CD4-positive, alpha-beta T cell treated with Interleukin-6 at 100 ng/mL for 8 hours (primary cell): ENCODE data around the gene SHFL.
A peak's percentile ranks its signal among the peaks of the same experiment; 100 is the strongest.

ENCODE experiments used
- DNase-seq: peaks from one replicate; pipeline ENCODE4 v3.0.0-alpha.2; 2020; ENCODE audit warnings: mixed read lengths, low spot score

SHFL gene

DNA sequence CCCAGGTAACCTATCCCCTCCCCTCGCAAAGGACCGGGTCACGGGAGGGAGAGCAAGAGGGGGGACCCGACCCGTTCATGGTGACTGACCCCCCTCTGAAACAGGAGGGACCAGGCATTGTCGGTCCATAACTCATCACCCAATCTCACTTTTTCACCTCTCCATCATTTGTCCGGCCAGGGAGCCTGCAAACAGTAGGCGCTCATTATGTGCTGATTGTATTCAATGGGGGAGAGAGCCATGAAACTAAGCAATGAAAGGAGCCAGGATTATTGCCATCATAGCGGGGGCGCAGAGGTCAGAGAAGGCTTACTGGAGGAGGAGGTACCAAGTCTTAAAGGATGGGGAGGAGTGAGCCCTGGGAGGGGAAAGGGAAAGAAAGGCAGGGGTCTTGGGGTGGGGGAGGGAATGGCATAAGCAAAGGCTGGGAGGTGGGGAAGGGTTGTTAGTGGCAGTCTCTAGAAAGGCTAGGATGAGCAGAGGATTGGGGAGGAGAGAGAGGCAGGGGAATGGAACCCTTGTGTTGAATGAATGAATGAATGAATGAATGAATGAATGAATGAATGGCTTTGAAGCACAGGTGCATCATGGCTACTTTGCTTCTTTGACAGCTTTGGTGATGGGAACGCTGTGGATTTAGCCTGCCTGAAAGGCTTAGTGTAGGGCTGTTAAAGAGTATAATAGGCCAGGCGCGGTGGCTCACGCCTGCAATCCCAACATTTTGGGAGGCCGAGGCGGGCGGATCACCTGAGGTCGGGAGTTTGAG, 1.4 kb downstream of the SHFL start:
- DNase-seq = no peak

DNA sequence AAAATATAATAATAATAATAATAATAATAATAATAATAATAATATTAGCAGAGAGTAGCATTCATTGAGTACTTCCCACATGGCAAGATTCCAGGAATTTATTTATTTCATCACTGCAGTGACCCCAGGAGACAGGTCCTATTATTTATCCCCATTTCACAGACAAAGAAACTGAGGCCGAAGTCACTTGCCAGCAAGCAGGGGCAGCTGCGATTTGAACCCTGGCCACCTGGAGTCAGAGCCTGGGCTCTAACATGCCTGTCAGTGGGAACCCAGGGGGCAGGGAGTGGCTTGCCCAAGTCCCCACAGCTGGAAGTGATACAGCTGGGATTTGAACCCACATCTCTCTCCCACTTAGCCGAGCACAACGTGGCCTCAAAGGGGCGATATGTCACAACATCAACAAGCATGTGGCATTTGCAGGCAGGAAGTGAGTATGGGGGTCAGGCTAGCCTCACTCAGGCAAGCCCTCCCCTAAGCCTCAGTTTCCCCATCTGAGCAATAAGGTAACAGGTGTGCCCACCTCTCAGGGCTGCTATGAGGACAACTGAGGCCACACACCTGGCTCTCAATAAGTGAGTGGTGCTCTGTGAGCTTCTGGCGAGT, 2.9 kb downstream of the SHFL start:
- DNase-seq = no peak

DNA sequence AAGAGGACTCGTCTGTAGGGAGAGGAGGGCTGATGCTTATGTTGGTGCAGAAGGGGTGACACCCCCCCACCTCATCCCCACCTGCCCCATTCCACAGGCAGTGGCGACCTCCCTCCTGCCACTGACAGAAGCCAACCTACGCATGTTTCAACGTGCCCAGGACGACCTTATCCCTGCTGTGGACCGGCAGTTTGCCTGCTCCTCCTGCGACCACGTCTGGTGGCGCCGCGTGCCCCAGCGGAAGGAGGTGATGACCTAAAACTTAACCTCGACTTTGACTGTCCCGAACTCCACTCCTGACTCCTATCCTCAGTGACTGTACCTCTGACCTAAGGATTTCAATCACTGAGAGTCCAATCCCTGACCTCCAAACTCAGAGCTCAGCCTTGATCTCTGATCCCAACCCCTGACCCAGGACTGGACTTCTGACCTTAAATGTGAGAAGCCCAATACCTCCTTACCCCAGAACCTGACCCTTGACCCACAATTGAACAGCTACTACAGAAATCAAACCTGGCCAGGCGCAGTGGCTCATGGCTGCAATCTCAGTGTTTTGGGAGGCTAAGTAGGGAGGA, 3.8 kb downstream of the SHFL start:
- no peak for DNase-seq

DNA sequence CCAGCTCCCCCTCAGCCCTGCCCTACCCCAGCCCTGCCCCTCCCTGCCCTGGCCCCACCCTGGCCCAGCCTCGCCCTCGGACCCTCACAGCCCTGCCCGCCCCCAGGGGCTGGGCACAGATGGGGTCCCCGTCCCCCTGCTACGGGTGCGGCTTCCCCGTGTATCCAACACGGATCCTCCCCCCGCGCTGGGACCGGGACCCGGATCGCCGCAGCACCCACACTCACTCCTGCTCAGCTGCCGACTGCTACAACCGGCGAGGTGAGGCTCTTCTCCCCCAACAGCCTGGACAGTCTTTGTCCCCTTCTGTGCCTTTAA, 5.2 kb downstream of the SHFL start:
- DNase-seq = no peak

DNA sequence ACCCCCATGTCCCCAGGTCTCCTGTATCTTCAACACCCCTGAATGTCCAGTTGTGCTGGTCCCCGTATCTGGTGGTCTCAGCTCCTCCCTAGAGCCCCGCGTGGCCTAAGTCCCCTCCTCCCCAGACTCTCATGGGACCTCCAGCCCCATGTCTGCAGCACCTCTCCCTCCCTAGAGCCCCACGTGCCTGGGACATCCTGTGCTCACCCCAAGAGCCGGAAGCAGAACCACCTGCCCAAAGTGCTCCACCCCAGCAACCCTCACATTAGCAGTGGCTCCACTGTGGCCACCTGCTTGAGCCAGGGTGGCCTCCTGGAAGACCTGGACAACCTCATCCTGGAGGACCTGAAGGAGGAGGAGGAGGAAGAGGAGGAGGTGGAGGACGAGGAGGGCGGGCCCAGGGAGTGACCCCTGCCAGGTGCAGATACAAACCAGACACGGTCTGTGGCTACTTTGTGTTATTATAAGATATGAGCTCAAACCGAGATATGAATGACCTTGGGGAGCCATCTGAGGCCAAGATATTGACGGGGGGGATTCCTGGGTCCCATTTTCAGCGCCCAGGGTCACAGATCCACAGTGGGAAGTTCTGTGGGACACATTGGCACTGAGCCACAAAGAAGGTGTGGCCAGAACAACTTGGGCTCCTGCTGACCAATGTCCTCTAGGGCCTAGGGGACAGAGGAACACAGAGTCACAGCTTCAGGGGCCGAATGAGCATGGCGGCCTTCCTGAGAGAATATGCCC, 6.0 kb downstream of the SHFL start:
- no peak for DNase-seq

DNA sequence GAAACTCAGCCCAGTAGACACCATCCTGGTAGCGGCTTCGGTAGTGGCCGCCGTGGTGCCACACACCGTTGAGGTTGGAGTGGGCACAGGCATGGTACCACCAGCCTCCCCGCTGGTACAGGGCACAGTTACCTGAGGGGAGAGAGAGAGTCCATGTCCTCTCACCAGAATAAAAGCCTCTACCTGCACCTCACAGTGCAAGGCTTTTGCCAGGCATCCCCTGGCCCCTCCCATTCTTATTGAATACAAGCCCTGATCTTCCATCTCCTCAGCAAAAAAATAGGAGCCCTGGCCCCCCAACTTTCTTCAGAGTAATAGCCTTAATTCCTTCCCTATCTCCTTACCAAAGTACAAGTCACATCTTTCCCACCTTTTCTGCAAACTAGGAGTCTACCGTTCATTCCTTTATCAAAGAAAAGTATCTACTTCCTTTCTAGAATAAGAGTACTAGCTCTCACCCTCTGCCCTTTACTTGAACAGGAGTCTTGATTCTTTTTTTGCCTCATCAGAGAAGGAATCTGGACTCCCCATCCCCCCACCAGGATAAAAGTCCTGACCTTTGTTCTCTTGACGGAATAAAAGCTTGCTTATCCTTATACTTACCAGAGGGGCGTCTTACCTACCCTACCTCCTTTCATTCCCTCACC, 6.7 kb downstream of the SHFL start:
- DNase-seq = no peak

DNA sequence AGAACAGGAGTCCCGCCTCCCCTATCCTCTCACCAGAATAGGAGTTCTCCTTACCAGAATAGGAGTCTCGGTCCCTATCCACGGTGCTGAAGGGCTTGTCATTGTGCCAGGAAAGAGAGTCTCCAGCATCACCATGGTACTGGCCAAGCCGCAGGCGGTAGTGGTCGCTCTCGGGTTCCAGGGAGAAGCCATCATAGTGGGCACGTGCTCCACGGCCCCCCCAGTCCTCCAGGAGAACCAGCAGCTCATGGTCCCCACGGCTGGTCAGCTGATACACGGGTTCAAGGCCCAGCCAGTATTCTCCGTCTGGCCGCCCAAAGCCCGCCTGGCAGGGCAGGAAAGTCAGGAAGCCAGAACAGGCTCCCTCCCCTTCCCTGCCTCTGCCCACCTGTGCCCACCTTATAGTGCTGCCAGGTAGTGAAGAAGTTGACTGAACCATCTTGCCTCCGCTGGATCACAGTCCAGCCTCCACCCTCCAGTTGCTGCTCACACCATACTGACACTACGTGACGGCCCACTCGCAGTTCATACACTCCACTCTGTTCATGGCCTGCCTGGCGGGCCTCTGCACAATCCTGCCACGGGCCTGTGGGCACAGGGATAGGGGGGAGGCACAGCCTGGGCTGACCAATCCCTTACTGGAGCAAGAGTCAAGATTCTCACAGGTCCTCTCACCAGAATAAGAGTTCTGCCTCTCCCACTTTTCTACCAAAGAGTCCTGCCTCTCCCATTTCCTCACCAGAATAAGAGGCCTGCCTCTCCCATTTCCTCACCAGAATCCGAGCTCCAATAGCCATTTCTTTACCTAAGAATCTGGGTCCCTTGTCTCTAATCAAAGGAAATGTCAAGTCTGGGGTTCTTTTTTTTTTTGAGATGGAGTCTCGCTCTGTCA, 7.4 kb downstream of the SHFL start:
- no peak for DNase-seq

DNA sequence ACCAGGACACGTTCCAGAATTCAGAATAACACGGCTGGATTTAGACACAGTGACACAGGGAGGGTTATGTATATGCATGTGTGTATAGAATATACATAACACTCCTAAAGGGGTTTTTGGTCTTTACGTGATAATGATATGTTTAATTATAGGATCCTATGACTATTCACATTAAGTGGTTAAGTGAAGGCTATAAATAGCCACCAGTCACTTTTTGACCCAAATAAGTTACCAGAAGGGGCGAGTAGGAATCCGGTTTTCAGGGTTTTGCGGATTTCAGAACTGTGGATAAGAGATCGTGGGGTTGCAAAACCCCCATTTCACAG, 9.5 kb downstream of the SHFL start:
- no peak for DNase-seq

DNA sequence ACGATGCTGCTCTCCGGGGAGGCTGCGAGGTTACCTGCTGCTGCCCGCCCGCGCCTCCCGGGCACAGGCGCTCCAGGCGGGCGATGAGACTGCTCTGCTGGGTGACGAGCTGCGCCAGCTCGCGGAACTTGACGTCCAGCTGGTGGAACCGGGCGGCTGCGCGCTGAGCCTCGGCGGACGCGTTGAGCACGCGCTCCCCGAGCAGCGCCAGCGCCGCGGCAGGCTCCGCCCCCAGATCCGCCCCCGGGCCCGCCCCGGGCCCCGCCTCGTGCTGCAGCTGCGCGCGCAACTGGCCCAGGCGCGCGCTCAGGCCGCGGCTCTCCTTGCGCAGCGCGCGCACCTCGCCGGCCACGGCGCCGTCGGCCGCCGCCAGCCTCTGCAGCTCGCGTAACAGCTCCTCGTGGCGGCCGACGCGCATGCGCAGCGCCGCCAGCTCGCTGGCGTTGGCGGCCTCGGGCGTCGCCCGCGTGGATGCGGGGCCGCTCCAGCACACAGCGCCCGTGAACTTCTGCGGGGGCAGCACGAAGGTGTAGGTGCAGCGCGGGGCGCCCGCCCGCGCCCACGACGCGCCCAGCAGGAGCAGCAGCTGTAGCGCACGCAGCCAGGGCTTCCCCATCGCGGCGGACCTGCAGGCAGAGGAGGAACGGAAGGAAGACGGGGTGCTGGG, 10.0 kb downstream of the SHFL start:
- peak; percentile 90 for DNase-seq

DNA sequence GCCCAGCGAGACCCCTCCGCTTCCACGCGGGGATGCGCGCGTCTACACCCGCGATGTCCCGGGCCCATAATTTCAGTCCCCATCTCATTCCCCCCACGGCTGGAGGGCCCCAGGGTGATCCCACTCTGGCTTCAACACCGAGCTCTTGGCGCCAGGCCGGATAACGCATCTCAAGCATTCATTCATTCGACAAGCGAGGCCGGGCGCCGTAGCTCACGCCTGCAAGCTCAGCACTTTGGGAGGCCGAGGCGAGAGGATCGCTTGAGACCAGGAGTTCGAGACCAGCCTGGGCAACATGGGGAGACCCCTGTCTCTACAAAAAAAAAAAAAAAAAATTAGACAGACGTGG, 10.5 kb downstream of the SHFL start:
- DNase-seq = no peak

DNA sequence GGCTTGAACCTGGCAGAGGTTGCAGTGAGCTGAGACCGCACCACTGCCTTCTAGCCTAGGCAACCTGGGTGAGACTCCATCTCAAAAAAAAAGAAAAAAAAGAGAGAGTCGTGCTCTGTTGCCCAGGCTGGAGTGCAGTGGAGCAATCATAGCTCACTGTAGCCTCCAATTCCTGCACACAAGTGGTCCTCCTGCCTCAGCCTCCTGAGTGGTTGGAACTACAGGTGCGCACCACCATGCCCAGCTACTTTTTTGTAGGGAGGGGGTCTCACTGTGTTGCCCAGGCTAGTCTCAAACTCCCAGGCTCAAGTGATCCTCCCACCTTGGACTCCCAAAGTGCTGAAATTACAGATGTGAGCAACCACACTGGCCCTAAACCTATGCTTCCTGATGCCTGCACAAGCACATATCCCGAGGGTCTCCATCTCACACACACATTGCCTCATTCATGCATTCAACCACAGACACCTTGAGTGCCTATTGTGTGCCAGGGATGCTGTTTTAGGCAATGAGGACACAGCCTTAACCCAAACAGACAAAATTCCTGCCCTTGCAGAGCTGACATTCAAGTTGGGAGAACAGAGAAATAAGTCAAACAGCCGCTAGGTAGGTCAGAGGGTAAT, 14.2 kb downstream of the SHFL start:
- no peak for DNase-seq

DNA sequence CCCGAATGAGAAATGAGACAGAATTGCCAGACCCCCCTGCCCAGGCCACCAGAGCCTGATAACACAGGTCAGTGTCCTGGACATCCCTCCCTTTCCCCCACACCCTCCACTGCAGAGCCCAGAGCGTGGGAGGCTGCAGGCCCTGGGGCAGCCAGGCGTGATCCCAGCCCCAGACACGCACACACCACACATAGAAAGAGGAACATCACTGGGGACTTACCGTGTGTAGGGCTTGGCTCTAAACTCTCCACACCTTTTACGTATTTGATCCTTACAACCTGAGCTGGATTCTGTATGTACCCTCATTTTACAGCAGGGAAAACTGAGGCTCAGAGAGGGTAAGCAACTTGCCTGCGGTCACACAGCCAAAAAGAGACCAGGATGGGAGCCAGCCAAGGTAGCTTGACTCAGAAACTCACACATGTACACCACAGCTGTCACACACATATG, 16.7 kb downstream of the SHFL start:
- DNase-seq = no peak

DNA sequence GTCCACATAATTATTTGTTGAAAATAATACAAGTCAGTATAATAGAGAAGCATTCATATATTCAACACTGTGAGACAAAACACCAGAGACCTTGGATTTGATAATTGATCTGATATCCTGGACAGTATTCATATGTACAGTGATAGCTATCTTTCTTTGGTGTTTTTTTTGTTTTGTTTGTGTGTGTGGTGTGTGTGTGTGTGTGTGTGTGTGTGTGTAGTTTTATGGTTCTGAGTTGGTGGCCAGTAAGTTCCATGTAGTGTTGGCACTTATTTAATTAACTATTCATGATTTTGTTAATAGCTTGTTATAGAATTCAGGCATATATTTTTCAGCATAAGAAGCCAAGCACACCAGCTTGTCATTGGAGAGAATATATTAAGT, 18.0 kb downstream of the SHFL start:
- no peak for DNase-seq

DNA sequence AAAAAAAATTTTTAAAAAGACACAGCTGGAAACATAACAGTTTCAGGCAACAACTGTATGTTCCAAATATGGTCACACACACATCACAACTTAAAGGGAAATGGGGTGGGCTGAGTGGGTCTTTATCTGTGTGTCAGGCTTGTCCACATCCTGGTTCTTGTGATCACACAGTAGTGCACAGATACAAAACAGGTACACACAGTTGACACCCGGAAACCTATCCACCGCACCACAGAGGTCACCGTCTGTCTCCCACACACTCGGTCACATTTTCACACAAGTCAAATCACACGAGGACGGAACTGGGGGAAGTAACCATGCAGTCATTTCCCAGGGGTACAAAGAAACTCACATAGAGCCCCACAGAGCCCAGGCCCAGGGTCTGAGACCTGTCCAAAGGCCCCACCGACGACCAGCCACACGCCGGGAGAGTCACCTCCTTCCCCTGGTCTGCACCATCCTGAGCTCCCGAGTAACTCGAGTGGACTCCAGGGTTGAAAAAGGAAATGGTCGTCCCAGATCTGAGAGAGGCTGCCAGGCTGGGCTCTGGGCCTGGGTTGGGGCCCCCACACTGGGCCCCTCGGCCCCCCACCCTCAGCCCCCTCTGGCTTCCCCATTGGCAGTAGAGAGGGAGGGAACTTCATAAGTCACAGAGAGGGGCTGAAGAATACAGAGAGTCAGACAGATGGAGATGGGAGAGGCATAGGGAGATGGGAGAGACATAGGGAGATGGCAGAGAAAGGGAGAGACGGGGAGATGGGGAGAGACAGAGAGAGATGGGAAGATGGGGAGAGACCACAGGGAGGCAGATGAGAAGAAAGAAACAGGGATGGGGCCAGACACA, 18.8 kb downstream of the SHFL start:
- DNase-seq = peak; percentile 90

DNA sequence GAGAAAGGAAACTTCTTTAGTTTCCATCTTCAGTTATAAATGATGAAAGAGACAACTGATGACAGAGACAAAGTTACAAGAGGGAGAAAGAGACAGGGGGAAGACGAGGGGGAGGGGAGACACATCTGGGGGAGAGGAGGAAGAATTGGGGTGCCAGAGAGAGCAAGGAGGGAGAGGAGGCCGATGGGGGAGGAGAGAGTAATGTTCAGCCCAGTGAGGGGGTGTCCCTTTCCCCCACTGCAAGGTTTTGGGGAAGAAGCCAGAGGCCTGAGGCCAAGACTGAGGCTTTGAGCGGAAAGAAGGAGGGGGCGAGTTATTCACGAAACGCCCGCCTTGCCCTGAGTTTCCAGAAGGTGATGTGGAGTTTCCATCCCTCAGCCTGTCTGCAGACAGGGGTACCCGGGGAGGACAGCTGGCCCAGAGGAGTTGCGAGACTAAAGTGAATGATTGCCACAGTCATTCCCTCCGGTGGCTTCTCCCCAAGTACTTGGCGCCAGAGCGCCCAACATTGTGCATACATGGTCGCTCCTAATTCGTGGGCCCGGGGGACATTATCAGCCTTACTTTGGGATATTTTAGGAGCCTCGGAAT, 19.5 kb downstream of the SHFL start:
- peak; percentile 22 for DNase-seq

DNA sequence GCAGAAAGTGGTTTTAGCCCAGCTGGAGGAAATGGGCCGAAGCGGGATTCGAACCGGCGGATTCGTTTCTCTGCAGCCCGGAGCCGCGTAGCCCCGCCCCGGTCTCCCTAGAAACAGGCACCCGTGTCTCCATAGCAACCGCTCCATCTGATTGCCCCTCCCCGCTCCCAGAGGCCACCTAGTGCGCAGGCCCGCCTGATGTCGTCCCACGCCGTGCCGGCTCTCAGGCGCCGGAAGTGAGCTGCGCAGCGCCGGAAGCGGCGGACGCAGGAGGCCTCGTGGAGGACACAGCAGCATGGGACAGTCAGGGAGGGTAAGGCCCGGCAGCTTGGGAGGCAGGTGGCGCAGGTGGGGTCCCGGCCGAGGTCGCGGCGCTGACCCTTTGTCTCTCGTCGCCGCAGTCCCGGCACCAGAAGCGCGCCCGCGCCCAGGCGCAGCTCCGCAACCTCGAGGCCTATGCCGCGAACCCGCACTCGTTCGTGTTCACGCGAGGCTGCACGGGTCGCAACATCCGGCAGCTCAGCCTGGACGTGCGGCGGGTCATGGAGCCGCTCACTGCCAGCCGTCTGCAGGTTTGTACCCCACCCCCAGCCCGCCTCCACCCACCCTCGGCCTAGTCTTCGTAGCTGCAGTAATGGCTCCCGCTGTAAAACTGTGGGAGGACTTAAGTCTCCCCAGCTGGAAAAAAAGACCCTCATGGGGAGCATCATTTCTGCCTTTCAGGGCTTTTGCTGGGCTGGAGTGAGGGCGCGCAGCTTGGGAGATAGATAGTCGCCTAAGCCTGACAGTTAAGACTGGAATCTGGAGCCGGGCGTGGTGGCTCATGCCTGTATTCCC, 20.2 kb downstream of the SHFL start, which contains the start of gene PPAN:
TSS of gene PPAN (plus strand) at position 263 of the 837 bp plus-strand sequence. CDS start at position 296, 33 bp downstream.
- peak; percentile 99 for DNase-seq

DNA sequence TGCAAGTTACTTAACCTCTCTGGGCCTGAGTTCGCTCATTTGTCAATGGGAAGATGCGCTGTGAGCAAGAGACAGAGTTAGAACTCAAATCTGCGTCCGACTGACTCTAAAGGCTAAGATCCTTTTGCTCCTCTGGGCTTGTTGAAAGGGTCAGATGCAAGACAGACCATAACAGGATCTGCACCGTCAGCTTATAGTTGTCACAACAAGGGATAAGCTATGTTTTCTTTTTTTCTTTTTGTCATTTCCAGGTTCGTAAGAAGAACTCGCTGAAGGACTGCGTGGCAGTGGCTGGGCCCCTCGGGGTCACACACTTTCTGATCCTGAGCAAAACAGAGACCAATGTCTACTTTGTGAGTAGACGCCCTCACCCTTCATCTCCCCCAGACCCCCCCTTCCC, 21.1 kb downstream of the SHFL start:
- DNase-seq = no peak

DNA sequence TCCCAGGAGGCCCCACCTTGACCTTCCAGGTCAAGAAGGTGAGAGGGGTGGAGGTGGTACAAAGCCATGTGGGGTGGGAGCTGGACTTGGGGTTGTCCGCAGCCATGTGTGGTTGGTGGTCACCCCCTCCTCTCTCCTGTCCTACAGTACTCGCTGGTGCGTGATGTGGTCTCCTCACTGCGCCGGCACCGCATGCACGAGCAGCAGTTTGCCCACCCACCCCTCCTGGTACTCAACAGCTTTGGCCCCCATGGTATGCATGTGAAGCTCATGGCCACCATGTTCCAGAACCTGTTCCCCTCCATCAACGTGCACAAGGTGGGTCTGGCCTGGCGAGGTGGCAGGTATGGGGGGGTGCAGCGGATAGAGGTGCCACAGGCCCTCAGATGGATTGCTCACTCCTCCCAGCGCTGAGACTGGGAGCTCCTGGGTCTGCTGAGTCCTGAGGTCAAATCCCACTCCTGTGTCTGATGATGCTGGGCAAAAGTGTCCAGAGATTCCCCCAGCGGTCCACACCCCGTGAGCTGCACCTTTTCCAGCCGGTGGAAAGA, 21.8 kb downstream of the SHFL start:
- DNase-seq = no peak
